Neutrophil (primary cell): ENCODE data around the gene TMEM14B.
A peak's percentile ranks its signal among the peaks of the same experiment; 100 is the strongest.

Experiments used
- H3K27ac ChIP-seq: fragments of 200-600 bp; sonication (generic); 2 replicates; pipeline ENCODE4 v1.5.1; 2016; ENCODE audit warnings: mild to moderate bottlenecking, moderate library complexity
- H3K27me3 ChIP-seq: fragments of 200-600 bp; sonication (generic); 2 replicates; pipeline ENCODE4 v1.6.0; 2016; ENCODE audit warnings: mild to moderate bottlenecking
- H3K36me3 ChIP-seq: fragments of 200-600 bp; sonication (generic); 2 replicates; pipeline ENCODE4 v1.5.1; 2017
- H3K4me1 ChIP-seq, 2 experiments: fragments of 200-600 bp in 1 of 2; sonication (generic) in 1 of 2; 1 replicate in 1 of 2; 2 replicates in 1 of 2; pipeline versions ENCODE4 v1.5.1 to v1.6.1; 2013 to 2016; ENCODE audit warnings: low read depth in 1 of 2, low read length in 1 of 2, mild to moderate bottlenecking in 1 of 2, moderate library complexity in 1 of 2; ENCODE audit not compliant: control insufficient read depth in 1 of 2, insufficient read depth in 1 of 2
- H3K4me3 ChIP-seq, 2 experiments: fragments of 200-600 bp in 1 of 2; sonication (generic) in 1 of 2; 1 replicate in 1 of 2; 2 replicates in 1 of 2; pipeline ENCODE4 v1.5.1; 2013 to 2016; ENCODE audit warnings: low read depth in 1 of 2, low read length in 1 of 2, mild to moderate bottlenecking in 1 of 2, moderate library complexity in 1 of 2
- H3K9me3 ChIP-seq: fragments of 200-600 bp; sonication (generic); 2 replicates; pipeline ENCODE4 v1.5.1; 2016
- CTCF ChIP-seq: fragments of 200-600 bp; sonication (generic); IDR thresholded peaks from 2 replicates; pipeline ENCODE4 v1.5.1; 2016; ENCODE audit warnings: antibody characterized with exemption

The TMEM14B gene

GRCh38 chr6:10792101-10792500 is 44.5 kb downstream of the TMEM14B start:
- no peak overlapping the region for H3K4me3 ChIP-seq
- H3K27ac ChIP-seq = no peak overlapping the region
- H3K4me1 ChIP-seq = no peaks in the 10 kb centered on the region
- TF ChIP-seq CTCF = no peak
- no peaks in the 10 kb centered on the region for H3K27me3 ChIP-seq
- no peaks in the 10 kb centered on the region for H3K36me3 ChIP-seq
- H3K9me3 ChIP-seq = no peaks in the 10 kb centered on the region

- H3K9me3 ChIP-seq = no peaks in the 10 kb centered on the region
- H3K4me1 ChIP-seq = no peaks in the 10 kb centered on the region
- no peaks in the 10 kb centered on the region for H3K27me3 ChIP-seq
- no peaks in the 10 kb centered on the region for H3K36me3 ChIP-seq
- no peak overlapping the region for H3K4me3 ChIP-seq
- no peak overlapping the region for H3K27ac ChIP-seq
- no peak for TF ChIP-seq CTCF
These were observed 45.4 kb downstream of the TMEM14B start for GRCh38 chr6:10793035-10793434.

GRCh38 chr6:10793695-10794094 is 46.1 kb downstream of the TMEM14B start:
- Histone ChIP-seq H3K27ac (no peak overlapping the region), H3K36me3 (no peaks in the 10 kb centered on the region), H3K4me3 (no peak overlapping the region), H3K9me3 (no peaks in the 10 kb centered on the region), H3K4me1 (no peaks in the 10 kb centered on the region), H3K27me3 (no peaks in the 10 kb centered on the region)
- no peak for TF ChIP-seq CTCF

GRCh38 chr6:10794239-10794638 is 46.6 kb downstream of the TMEM14B start:
- Histone ChIP-seq H3K9me3 (no peaks in the 10 kb centered on the region), H3K4me3 (no peak overlapping the region), H3K27me3 (no peaks in the 10 kb centered on the region), H3K4me1 (no peaks in the 10 kb centered on the region), H3K27ac (no peak overlapping the region), H3K36me3 (no peaks in the 10 kb centered on the region)
- no peak for TF ChIP-seq CTCF

- peaks cover 0 to 4% of the 10 kb centered on the region in 2 experiments for H3K4me1 ChIP-seq
- no peaks in the 10 kb centered on the region for H3K9me3 ChIP-seq
- no peak overlapping the region for H3K27ac ChIP-seq
- no peaks in the 10 kb centered on the region for H3K27me3 ChIP-seq
- TF ChIP-seq CTCF = no peak
- H3K4me3 ChIP-seq = no peak overlapping the region
- no peaks in the 10 kb centered on the region for H3K36me3 ChIP-seq
These were observed 53.2 kb downstream of the TMEM14B start for GRCh38 chr6:10800810-10801209.

GRCh38 chr6:10801224-10801848 is 53.7 kb downstream of the TMEM14B start:
- Histone ChIP-seq H3K9me3 (no peaks in the 10 kb centered on the region), H3K4me3 (no peak overlapping the region), H3K27ac (no peak overlapping the region), H3K36me3 (no peaks in the 10 kb centered on the region), H3K27me3 (no peaks in the 10 kb centered on the region), H3K4me1 (peaks cover 0 to 5% of the 10 kb centered on the region in 2 experiments)
- TF ChIP-seq CTCF = peak; percentile 91
